HG03175 (cell line): ENCODE results near the gene BTBD17.
"Not testable (repeated sequence)": the region's sequence is repeated elsewhere in the genome, so short reads cannot be mapped to it uniquely, and the experiment has no call there.

Source experiments
- ATAC-seq: cut with Tn5 transposase; IDR thresholded peaks from one replicate; pipeline ENCODE4 v1.9.1; 2021; ENCODE audit warnings: mild to moderate bottlenecking, moderate library complexity; ENCODE audit not compliant: unreplicated experiment

The BTBD17 gene, protein sequence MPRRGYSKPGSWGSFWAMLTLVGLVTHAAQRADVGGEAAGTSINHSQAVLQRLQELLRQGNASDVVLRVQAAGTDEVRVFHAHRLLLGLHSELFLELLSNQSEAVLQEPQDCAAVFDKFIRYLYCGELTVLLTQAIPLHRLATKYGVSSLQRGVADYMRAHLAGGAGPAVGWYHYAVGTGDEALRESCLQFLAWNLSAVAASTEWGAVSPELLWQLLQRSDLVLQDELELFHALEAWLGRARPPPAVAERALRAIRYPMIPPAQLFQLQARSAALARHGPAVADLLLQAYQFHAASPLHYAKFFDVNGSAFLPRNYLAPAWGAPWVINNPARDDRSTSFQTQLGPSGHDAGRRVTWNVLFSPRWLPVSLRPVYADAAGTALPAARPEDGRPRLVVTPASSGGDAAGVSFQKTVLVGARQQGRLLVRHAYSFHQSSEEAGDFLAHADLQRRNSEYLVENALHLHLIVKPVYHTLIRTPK

DNA sequence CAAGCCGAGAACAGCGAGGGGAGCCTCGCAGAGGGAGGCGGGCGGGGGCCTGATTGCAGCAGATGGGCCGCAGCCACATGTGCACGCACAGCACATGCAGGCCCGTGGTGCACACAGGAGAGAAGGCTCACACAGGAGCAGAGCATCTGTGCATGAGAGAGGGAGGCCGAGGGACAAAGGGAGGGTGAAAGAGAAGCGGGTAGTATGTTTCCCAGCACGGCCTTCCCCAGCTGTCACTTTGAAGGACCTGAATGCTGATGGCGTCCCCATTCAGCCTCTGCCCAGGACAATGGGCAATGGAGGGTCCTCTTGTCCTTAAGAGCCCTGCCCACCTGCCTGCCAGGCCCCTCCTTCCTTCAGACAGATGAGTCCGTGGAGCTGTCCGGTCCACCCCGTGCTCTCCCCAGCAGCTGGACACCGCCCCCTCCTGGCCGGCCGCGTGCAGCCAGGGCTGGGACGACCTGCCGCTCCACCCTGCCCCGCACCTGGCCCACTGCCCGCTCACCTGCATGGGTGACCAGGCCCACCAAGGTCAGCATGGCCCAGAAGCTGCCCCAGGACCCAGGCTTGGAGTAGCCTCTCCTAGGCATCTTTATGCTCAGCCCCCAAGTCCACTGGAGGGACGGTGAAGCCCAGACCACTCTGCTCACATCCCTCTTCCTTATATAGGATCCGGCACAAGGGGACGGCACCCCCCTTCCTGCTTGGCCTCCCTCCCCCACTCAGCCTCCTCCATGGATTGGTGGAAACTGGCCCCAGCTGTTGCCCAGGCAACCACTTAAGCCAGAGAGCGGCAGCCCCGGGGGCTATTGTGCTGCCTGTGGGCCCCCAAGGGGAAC is at the start of gene BTBD17:
Gene BTBD17 (minus strand): TSS at position 639 of the 839 bp plus-strand sequence. CDS start 49 bp downstream, at position 590.
- no peak for ATAC-seq

DNA sequence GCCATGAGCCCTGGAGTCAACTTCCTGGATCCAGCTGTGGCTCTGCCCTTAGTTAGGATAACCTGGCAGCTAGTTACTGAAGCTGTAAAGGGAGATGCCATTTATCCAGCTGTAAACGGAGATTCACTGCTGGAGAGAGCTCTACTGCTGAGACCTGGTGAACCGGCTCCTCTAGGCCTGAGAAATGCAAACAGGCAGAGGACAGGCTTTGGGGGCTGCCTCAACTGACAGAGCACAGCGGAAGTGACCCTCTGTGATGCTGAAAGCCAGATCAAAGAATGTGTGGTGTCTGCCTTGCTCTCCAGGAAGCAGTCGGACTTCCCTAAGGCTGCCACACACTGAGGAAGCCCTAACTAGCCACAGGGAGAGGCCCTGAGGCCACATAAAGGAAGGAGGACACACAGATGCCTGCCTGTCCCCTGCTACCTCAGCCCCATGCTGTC is 48.4 kb upstream of the BTBD17 start:
- no peak for ATAC-seq

DNA sequence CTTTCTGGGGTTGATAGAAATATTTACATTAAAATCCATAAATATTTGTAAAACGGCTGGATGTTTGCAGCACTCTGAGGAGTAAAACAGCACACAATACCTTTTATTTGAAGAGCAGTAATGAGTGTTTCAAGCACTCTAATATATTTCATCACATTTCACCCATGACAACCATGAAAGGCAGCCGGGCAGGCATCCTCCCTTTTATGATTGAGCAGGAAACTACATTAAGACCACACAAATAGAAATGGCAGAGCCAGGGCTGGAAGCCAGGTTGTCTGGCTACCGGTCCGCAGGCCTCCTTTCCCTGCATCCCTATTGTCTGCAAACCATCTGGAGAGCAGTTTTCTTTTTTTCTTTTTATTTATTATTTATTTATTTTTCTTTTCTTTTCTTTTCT is 47.1 kb upstream of the BTBD17 start:
- ATAC-seq, result no peak

DNA sequence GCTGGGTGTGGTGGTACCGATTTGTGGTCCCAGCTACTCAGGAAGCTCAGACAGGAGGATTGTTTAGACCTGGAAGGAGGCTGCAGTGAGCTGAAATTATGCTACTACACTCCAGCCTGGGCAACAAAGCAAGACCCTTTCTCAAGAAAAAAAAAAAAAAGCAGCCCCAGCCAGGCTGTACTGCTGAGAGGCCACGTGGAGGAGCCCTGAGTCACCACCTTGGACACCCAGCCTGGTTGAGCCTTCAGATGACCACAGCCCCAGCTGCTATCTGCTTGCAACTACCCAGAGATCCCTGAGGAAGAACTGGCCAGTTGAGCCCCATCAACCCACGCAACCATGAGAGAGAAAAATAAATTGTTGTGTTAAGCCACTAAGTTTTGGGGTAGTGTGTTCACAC is 46.6 kb upstream of the BTBD17 start:
- ATAC-seq, result no peak

DNA sequence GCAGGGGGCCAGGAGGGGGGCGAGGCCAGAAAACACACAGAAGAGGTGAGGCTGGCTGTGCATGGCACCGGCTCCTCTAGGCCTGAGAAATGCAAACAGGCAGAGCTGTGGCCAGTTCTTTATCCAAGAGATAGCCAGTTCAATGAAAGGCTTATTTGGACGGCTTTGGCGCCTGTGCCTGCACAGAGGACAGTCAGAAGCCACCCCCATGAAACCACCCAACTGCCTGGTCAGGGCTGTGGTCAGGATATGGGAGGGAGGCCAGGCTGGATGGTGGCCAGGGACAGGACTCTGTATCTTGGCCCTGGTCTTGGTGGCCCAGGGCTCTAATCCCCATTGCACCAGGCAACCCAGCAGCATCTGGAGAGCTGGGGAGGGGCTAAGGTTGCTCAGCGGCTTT is 45.7 kb upstream of the BTBD17 start:
- ATAC-seq, result no peak

DNA sequence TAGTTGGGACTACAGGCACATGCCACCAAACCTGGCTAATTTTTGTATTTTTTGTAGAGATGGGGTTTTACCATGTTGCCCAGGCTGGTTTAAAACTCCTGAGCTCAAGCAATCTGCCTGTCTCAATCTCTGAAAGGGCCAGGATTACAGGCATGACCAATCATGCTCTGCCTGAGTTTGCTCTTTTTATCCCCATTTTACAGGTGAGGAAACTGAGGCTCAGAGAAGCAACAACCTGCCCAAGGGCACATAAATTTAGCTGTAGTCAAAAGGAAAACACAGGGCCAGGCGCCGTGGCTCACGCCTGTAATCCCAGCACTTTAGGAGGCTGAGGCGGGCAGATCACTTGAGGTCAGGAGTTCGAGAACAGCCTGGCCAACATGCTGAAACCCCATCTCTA is 43.6 kb upstream of the BTBD17 start:
- ATAC-seq, result not testable (repeated sequence)

DNA sequence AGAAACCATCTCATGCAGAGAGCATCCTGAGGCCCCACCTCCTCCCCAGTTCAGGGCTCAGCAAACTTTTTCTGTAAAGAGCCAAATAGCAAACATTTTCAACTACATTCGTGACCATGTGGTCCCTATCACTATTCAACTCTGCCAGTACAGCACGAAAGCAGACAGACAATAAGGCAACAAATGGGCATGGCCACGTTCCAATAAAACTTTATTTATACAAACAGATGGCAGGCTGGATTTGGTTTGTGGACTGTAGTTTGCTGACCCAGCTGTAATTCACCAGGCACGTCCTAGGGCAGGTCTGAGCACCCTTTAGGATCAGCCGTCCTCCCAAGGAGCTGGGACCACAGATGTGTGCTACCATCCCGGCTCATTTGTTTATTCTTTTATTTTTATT is 43.1 kb upstream of the BTBD17 start:
- no peak for ATAC-seq

DNA sequence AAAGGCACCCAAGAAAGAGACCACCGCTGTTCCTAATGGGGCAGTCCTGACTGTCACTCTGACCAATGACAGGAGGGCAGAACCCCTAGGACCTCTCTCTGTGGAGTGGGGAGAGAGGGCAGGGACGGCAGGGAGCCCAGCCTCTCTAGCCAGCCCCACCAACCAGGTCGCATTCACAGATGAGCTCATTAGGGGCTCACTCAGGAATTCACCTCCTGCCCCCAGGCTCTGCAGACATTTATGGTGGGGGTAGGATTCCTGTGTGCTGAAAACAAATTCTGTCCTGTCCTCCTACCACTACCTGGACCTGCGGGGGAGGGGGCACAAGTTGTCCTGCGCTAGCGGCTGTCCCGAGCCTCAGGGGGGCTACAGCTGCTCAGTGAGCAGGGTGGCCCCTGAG is 42.5 kb upstream of the BTBD17 start:
- ATAC-seq, result no peak

DNA sequence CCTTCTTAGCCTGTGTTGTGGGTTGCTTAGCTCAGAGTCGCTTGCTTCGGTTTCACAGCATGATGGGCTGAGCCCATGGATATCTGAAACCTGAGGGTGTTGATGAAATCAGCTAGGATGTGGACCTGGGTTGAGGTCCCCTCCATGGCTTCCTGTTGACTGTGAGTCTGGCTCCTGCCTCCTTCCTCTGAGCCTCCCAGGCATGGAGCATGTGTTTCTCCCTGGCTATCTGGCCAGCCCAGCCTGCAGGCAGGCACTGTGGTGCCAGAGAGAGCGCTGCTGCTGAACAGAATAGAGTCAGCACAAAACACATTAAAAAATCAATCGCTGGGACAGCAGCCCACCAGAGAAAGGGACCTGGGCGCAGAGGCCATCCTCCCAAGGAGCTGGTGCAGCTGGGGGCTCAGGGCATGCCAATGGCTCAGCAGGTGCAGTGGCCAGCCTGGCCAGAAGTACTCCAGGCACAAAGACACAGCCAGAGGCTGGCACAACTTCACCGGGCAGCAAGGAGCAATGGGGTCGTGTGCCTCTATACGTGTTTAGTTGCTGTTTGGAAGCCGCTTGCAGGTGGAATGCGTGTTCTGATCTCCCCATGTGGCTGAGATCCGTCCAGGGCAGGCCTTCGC is 42.0 kb upstream of the BTBD17 start:
- ATAC-seq, result no peak

DNA sequence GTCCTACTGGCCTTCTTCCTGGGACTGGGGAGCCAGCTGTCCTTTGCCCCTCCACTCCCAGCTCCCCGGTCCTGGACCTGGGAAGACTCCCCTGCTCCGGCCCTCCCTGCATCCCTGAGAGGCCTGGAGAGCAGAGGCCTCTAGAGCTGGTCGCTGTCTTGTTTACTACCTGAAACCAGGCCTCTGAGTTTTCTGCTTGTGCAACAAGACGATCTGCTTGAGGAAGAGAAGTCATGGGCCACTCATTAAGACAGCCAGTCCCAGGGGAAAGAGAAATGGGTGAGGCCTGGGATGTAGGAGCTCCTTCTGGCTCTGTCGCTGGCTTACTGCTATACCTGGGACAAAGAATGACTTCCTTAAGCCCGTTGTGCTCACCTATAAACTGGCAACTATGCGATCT is 40.4 kb upstream of the BTBD17 start:
- no peak for ATAC-seq

DNA sequence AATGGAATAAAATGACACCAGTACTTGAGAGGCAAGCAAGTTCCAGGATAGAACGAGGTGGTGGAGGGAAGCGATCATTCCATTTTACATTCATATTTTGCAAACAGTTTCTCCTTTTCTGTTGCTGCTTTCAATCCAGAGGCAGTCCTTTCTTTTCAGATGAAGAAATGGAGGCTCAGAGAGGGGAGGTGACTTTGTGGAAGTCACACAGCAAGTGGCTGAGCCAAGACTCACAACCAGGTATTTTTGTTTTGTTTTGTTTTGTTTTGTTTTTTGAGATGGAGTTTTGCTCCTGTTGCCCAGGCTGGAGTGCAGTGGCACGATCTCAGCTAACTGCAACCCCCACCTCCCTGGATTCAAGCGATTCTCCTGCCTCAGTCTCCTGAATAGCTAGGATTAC is 34.9 kb upstream of the BTBD17 start:
- ATAC-seq, result no peak

DNA sequence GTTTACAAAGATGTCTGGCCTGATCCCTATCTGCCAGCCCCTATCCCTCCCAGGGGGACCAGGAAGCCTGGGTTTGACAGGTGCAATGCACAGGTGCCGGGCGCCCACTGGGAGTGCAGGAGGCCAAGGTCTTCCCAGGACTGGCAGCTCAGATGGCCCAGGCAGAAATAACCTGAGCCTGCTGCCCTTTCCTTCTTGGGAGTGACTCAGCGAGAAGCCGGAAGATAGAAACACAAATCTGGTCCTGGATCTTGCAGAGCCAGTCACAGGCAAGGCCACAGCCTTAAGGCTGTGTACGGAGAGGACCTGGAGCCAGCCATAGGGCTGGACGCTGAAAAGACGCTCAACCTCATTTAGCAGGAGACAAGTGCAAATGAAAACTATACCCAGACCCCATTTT is 33.3 kb upstream of the BTBD17 start:
- ATAC-seq, result no peak

DNA sequence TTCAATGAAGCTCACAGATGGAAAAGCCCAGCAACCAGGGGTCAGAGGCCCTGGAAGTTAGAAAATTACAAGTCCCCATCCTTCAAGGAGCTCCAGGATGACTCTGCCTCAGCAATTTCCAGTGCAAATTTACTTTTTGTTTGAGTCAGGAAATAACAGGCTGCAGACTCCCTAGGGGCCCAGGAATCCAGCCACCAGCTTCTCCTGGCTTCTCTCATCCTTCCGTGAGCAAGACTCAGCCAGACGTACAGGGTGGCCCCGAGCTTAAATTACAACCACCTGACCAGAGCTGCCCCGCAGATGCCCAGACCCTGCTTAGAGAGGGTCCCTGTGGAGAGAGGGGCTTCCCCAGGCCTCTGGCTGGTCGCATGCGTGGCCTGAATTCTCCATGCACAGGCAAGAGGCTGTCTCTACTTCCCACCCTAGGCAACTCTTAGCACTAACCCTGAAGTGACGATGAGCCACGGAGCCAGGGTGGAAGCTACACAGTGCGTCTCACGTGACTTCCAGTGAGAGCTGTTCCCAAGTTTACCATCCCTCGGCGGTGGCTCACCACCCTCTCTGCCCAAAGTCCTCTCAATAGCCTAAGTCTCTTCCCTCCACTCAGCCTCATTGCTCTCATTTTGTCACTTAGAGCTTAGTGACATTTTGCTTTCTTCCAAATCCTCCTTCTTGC is 32.7 kb upstream of the BTBD17 start:
- ATAC-seq, result no peak

DNA sequence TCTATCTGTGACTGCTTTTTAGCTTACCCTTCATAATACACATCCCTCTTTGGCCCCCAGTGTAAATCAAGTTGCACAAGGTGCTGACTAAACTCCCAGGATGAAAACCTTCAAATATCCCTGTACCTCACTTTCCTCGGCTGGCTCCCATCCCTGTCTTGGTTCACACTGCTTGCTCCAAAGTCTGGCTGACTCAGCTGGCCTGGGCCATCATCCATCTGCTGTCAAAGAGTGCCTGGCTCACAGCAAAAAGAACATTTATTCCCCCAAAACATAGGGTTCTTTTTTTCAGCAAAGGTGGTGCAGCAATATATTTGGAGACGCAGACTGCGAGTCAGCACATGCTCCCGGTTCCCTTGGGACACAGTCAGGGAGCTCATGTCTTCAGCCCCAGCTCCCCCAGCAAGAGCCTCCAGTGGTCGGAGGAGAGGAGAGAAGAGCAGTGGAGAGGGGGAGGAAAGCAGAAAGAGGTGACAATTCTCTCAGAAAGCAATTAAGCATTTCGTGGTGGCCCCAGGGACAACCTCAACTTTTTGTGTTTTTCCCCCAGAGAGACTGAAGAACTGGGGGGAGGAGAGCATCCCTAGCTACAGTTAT is 31.8 kb upstream of the BTBD17 start:
- no peak for ATAC-seq

DNA sequence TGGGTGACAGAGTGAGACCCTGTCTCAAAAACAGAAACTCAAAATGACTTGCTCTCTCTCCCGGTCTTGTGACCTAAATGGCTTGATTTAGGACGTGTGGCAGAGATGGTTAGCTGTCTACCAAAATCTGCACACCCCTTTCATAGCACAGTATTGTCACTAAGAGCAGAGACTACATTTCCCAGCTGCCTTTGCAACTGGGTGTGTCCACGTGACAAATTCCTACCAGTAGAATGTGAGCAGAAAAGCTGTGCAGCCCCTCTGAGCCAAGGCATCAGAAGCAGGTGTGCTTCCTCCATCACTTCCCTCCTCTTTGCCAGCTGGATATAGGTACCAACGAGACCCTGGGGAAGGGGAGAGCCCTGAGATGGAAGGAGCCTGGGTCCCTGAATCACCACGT is 31.2 kb upstream of the BTBD17 start:
- no peak for ATAC-seq

DNA sequence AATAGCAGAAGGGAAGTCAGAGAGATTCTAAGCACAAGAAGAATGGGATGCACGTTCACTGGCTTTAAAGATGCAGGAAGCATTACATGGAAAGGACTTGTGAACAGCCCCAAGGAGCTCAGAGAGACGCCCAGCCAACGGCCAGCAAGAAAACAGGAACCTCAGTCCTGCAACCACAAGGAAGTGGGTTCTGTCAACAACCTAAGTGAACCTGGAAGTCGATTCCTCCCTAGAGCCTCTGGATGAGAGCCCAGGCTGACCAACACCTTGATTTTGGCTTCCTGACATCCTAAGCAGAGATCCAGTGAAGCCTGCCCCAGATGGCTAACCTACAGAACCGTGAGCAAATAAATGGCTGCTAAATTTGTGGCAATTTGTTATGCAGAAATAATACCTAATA is 30.1 kb upstream of the BTBD17 start:
- ATAC-seq, result no peak

DNA sequence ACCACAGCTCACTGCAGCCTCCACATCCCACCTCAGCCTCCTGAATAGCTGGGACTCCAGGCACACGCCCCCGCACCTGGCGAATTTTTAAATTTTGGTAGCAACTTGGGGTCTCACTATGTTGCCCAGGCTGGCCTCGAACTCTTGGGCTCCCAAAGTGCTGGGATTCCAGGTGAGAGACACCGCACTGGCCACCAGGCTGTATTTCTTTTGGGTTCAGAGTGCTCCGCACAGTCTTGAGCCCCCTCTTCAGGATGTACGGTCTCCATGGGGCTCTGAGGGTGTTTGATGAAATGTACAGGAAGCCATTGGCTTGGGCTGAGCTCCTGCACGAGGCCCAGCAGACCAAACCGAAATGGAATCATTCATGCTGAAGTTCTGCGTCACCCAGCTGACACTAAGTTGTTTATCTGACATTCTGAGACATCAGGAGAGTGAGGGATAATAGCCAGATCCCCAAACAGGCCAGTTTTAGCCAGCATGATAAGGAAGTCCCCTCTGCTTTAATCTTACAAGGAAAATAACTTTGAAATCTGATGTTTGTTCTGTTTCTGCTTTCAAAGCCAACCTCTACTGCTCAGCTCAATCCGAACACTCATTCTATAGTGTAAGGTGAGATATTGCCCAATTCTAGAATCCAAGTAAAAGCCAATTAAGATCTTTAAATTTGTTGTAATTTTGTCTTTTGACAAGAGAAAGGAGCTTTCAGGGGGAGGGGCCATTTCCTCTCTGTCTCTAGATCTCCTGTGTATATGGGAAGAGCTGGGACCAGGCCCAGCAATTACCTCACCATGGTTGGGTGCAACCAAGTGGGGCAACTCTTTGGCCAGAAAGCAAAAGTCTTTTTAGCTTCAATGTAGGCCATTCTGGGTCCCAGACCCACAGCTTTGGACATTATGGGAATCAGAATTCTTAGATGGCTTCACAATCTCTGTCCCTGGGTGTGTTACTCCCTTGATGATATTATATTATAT is 29.3 kb upstream of the BTBD17 start:
- ATAC-seq, result no peak

DNA sequence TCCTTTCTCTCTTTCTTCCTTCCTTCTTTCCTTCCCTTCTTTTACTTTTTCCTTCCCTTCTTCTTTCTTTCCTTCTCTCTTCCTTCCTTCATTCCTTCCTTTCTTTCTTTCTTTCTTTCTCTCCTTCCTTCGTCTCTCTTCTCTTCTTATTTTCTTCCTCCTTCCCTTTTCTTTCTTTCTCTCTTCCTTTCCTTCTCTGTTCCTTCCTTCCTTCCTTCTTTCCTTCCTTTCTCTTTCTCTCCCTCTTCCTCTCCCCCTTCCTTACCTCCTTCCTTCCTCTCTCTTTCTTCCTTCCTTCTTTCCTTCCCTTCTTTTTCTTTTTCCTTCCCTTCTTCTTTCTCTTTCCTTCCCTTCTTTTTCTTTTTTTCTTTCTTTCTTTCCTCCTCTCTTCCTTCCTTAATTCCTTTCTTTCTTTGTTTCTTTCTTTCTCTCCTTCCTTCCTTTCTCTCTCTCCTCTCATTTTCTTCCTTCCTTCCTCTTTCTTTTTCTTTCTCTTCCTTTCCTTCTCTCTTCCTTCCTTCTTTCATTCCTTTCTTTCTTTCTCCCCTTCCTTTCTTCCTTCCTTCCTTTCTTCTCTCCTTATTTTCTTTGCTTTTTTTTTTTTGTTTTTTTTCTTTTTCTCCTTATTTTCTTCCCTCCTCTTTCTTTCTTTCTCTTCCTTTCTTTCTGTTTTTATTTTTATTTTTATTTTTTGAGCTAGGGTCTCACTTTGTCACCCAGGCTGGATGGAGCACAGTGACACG is 28.4 kb upstream of the BTBD17 start:
- no peak for ATAC-seq
